Measurements from ENCODE around the gene HMCN1.

HMCN1 gene

DNA sequence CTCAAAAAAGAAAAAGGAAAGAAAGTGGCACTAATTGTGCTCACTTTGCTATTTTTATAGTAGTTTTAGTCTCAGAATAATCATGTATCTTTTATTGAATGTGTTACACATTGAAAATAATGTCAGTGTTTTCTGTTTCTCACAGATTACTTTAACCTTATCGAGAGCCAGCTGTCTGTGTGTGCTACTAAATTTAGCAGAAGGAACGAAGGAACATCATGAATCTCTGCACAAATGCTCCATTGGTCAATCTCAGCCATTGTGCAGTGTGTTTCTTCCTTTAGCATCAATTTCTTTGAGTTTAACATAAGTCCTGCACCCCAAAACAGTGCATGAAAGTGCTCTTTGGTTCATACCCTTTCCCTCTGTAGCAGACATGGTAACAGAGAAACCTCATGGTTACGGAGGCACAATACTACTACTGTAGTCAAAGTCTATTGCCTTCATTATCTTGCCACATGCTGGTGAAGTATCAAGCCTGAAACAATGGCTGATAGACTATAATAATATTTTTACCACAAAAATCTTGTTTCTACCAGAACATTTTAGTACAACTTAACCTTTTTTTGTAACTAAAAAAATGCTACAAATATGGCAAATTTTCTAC is 310.0 kb downstream of the HMCN1 start:
- DNase-seq: no peak

DNA sequence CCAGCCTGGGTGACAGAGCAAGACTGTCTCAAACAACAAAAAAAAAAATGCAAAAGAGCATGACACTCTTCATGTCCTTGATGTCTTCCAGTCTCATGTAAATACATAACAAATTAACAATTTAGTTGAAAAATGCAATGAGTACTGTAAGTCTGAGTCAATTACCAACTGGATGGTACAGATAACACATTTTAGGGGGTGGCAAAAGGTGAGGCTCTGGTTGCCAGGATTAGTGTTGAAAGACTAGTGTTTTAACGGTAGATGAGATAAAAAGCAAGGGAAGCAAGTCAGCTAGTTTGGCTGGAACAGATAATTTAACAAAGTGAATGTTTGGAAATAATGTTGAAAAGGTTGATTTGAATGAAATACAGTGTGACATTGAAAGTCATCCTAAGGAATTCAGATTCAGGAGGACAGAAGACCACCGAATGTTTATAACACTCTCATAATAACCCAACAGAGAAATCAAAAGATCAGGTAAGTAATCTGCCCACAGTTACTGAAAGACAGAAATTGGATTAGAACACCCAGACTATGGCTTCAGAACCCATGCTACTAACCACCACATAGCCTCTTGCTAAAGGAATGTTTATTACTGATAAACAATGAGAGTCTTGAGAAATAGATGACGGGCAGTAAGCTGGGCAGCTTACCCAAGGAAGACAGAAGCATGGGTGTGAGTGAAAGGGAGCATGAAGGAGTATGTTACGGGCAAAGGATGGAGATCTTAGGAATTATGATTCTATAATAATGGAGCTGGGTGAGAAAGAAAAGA is 312.4 kb downstream of the HMCN1 start:
- no peak for DNase-seq

DNA sequence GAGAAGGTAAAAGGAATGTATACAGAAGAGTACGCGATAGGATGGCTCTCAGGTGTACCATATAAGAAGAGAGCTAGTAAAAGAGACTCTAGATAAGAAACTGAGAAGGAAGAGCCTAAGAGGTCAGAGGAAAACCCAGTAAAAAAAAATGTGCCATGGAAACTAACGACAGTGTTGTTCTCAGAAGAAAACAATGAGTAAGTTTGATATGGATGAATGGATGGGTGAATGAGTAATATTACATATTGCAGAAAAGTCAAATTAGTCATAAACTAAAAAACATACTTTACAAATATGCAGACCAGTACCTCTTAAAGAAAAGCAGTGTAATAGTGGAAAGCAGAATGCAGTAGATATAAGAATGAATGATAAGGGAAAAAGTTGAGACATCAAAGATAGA is 316.2 kb downstream of the HMCN1 start:
- DNase-seq: peak in 1 of 3 donors; percentile 1

DNA sequence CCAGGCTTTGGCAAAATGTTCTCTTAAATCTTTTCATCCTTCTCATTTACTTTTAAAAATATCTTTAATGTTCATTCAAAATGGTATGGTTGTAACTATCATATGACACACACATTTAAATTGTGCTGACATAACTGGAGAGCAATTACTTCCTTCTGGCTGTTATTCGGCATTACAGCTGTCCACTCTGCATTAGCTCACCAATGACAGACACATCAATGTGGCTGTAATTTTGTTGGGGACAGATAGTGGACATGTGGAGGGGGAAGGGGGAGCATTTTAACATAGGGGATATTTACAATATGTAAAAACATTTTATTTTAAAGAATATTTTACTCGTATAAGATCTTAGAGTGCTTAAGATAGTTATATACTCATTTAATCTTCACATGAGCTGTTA is 319.8 kb downstream of the HMCN1 start:
- no peak for DNase-seq

DNA sequence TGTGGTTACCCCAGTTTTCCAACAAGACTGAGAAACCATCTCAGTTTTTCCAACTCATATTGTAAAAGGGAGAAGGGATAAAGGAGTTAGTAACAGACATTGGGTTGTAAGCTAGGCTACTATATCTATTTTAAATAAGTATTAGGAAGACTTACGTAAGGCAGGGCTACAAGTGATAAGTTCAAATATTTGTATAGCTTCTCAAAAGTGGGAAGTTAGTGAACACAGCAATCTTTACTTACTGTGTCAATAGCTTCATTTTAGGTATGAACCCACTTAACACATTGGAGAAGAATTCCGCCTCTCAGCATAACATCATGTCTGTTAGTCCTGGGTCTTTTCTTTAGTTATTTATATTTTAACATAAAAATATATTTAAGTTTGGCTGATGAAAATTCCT is 320.7 kb downstream of the HMCN1 start:
- DNase-seq: no peak

DNA sequence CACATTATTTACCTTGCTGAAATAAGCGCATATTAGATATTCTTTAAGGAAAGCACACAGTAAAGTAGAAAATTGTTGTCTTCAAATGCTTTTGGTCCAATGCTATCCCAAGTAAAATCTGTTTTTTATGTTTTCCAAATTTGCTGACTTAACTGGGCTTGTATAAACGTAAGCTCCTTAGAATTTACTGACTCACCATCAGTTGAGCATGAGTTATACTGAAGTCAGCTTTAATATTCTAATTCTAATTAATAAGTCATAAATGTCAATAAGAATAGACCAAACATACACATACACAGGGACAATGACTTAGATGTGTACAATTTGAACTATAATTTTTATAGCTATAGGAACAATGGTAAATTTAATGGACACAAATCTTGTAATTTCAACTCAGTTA is 321.7 kb downstream of the HMCN1 start:
- DNase-seq: no peak

DNA sequence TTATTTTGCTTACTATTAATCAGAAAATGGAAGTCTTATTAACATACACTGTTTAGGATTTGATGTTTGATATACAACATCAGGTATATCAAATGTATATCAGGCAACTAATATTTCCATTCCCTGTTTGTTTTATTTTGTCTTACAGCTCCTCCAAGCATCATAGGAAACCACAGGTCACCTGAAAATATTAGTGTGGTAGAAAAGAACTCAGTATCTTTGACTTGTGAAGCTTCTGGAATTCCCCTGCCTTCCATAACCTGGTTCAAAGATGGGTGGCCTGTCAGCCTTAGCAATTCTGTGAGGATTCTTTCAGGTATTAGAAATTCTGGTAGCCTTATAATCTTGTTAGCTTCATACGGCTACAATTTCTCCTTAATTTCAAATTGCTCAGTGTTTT is 322.9 kb downstream of the HMCN1 start:
- no peak for DNase-seq

DNA sequence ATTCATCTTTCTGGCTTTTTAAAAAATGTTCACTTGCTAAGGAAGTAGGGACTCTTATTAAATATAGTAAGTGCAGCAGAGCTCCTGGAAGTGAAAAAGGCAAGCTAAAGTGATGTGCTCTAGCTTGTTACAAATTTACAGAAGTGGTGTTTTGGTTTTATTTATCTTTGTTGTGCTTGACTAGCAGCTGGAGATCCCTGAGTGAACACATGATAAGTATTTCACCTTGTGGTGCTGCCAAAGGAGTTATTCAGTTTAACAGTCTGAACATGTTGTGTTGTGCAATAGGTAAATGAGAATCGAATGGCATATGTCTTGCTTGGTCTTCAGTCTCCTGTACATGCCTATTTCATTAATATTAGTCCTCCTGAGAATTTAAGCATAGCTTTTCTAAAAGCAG is 325.1 kb downstream of the HMCN1 start:
- no peak for DNase-seq

DNA sequence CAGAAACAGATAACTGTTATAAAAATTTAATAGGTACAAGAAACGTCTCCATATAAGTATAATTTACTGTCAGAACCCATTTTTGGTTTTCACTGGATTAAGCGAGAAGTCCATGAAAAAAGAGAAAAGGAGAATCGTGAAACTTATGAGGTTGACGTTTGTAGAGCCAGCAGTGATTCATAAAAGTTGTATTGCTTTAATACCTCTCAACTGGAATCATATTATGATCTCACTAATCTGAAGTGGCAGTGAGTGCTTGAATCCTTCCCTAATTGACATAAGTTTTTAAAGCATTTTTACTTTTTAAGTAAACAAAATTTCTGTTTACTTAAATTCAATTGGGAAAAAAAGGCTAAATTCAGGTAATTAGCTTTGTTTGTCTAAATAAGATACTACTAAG is 325.6 kb downstream of the HMCN1 start:
- DNase-seq: no peak

DNA sequence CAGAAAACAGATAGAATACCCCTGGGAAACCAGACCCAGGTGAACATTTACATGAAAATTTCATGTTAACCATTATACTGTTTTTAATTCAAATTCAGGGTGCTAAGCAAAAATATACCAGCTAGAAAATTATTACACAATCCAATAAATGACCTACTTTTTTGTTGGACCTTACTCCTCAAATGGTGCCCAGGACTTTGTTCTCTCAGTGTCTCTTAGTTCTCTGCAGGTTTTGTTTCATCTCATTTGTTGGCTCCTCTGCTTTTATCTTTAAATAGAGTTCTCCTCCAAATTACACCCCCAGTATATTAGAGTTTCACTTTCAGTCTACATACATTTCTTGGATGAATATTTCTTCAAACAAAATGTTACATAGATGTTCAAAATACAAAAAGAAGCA is 326.0 kb downstream of the HMCN1 start:
- DNase-seq: no peak

DNA sequence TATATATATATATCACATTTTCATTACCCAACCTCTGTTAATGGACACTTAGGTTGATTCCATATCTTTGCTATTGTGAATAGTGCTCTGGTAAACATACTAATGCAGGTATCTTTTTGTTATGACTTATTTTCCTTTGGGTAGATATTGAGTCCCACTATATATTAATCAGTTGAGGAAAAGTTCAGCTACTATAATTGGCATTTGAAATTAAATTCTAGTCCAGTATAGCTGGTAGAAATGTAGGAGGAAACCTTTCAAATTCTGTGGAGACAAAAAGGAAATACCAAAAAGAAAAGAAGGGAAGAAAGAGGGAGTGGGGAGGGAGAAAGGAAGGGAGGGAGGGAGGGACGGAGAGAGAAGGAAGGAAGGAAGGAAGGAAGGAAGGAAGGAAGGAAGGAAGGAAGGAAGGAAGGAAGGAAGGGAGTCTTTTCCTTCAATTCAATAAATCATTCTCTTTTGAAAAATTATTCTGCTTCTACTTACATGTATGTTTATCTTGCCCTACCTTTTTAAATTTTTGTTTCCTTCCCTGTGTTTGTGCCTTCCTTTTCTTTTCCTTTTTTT is 329.0 kb downstream of the HMCN1 start:
- DNase-seq: no peak

DNA sequence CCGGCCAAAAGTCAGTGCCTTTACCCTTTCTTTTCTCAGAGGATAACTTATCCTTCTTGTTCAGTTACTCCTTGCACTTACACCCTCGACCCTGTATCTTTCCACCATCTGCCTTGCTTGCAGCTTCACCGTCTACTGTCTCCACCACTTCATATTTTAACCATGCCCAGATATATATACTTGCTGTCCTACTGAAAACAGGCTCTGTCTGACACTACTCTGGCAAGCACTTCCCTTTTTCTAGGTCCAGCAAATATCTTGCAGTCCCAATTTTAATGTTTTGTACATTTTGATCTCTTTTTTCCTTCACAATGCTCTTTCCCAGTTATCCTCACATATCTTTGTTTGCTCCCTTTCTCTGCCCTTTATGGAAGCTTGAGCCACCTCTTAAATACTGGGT is 332.2 kb downstream of the HMCN1 start:
- DNase-seq: no peak

DNA sequence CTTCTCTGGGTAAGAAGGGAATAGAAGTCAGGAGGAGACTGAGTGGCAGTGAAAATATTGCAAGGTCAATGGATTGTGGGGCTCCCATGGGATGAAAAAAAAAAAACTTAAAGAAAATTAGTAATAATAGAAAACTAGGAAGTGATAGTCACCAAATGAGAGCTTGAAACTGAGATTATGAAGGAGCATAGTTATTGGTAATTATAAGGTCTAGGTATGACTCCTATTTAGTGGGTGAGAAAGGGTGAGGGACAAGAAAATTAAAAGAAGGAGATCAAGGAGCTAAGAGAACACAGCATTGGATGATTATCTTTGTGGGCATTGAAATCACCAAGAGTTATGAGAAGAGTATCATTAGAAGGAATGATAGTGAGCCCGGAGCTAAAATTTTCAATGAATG is 339.5 kb downstream of the HMCN1 start:
- DNase-seq: no peak

DNA sequence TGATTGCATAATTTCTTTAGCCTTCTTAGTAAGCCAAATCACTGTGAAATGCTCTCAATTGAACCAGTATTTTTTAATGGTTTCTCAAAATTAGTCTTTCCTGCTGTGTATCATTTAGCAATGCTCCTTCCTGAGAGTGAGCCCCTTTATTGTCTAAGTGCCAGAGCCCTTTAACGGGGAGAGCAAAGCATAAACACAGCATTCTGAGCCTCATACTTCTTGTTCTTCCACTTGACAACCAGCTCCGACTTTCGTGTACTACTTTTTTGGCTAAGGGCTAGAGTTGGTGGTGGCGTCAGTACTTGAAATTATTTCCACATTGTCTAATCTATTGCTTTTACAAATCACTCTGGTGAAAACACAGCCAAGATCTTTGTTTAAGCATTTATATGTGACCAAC is 341.8 kb downstream of the HMCN1 start:
- DNase-seq: no peak

DNA sequence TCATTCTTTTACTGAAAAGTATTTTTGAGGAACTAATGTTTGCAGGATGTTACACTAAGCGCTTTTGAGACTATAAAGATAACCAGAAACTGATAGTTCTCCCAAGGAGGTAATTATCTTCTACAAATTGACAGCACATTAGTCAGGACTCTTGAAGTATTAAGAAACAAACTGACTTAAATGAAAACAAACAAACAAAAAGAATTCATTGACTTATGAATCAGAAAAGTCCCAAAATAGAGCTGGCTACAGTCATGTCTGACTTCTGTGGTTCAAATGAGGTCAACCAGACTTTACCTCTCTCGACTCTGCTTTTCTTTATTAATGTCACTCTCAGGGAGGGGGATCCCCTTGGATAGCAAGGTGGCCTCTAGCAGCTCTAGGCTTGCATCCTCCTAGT is 344.1 kb downstream of the HMCN1 start:
- no peak for DNase-seq

DNA sequence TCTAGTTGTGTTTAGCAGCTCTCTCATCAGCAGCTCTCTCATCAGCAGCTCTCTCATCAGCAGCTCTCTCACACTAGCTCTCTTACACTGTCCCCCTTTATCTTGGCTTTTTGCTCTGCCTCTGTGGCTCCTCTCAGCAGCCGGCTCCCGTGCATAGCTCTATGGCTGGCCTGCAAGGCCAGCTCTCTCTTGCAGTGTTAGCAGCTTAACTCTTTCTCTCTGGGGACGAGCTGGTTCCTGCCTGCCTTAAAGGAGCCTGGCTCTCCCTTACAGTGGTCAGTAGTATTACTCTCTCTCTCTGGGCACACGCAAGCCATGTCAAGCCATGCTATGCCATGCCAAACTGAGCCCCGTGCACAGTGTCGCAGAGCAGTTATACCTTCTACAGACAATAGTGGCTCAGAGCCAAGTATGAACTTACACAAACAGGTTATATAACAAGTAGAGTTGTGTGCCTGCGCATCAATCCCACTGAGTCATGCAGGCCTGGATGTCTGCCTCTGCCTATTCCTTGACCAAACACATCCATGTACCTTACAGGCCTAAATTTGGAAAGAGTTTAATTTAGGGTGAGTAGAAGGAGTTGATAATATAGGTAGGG is 345.0 kb downstream of the HMCN1 start:
- DNase-seq: no peak

DNA sequence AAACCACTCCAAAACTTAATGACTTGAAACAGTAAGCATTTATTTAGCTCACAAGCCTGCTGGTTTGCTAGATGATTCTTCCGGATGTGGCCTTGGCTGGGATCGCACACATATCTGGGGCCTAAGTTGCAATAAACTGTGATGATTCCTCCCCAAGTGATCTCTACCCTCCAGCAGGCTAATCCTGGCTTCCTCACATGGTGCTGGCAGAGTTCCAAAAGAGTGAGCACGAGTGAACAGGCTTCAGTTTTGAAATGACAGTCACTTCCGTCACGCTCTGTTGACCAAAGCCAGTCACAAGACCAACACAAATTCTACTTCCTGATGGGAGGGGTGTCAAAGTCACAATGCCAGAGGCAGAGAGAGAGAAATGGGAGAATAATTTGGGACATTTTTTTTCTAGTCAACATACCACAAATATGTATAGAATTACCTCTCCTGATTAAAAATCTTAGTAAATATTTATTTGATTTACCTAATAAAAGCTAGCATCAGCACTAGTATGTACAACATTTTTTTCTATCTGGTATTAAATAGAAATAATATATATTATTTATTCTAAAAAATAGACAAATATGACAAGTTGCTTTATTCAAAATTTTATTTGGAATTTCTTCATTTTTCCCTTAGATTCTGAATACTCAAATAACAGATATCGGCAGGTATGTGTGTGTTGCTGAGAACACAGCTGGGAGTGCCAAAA is 348.2 kb downstream of the HMCN1 start:
- DNase-seq: peak; percentile 88 to 98 (median 95)

DNA sequence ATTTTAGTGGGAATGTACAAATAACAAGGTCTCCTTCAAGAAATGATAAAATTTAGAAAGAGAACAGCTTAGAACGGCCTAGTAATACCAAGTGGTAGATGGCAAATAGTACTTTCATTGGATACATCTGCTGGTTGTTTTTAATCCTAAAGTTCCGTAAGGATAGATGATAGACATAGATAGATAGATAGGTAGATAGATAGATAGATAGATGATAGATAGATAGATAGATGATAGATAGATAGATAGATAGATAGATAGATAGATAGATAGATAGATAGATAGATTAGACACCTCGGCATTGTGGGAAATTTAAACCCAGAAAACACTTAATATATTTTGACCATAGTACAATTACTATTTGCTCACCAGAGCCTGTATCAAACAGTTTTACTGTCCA is 352.4 kb downstream of the HMCN1 start:
- DNase-seq: no peak

DNA sequence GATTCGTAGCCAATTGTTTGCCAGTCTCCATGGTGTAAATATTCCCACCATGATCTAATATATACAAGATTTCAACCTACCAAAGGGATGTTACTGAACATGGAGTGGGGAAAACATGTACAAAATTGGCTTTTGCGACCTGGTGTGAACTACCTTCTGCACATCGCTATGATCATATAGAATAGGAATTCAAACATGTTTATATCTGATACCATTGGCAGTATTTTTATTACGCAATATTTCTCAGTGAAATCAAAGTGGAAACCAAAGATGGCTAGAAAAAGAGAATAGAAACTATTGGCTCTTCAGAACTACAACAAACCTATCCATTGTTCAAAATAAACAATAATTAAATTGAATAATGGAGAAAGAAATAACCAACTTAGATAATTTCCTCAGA is 355.7 kb downstream of the HMCN1 start:
- DNase-seq: no peak

DNA sequence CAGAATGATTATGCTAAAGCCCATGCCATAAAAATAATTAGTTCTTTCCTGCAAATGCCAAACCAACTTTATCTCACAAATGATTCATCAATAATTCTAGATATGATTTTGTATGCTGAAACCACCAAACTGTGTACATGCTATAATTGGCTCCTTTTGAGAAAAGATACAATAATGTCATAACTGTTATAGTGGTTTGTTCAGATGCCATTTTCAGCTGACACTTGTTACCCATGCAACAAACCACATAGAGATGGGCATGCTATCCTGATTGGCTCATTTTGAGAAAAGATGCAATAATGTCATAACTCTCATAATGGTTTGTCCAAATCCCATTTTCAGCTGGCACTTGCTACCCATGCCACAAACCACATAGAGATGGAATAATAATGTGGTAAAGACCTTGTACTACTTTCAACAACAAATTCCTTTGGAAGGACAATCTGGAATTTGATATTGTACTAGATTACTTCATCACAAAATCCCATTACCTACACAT is 357.1 kb downstream of the HMCN1 start:
- DNase-seq: no peak

DNA sequence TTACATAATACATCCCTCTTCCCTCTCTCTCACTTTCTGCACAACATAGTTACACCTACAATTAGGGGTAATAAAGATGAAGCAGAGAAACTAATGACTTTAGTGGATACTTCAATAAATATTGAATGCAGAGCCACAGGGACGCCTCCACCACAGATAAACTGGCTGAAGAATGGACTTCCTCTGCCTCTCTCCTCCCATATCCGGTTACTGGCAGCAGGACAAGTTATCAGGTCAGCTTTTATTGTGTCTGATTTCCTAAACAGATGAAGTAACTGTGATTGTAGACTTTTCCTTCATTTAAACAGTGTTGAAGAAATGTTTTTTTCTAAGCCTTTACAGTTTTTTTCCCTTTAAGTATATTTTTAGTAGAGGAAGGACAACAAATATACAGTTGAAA is 359.2 kb downstream of the HMCN1 start:
- no peak for DNase-seq

DNA sequence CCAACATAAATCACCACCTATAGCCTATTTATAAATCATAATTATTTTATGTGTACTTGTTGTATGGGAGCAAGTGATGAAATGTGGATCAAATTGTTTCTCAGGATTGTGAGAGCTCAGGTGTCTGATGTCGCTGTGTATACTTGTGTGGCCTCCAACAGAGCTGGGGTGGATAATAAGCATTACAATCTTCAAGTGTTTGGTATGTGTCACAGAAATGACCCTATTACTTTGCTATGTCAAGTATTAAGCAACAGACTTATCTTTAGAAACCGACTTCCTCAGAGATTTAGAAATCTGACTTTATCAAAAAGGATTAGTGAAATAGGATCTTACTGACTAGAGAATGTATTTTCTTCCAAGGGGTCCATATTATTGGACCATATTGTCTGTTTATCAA is 360.0 kb downstream of the HMCN1 start:
- no peak for DNase-seq
